Tibial nerve (tissue), 4 donors: Measurements from ENCODE around the gene CABLES2.

Source experiments
- EP300 ChIP-seq, 2 donors: sonication (generic); formaldehyde crosslinking; IDR thresholded peaks; one replicate each; pipeline ENCODE4 v1.6.1; 2017; ENCODE audit warnings: antibody characterized with exemption in 2 of 2, mild to moderate bottlenecking in 1 of 2
- TF ChIP-seq, protein P1 (sequence below), 5 experiments: fragments of 200-600 bp in 3 of 5; fragments of 450-650 bp in 2 of 5; sonication (generic) in 3 of 5; IDR thresholded peaks; one replicate each; pipeline ENCODE4 v1.5.1; 2016 to 2019; ENCODE audit warnings: antibody characterized with exemption in 5 of 5, mild to moderate bottlenecking in 3 of 5, moderate library complexity in 2 of 5

DNA sequence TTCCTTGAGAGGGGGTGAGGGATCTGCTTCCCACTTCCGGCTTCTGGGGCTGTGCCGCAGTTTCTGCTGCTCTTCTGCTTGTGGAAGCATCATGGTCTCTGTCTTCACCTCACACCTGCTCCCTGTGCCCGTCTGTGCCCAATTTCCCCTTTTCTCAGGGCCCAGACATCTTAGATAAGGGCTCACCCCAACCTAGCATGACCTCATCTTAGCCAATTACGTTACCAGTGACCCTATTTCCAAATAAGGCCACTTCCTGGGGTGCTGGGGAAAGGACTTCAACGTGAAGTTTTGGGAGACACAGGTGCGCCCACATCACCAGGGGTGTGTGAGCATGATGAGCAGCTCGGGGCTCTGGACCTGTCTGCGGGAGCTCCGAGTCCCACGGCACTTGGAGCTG is 41.0 kb upstream of the CABLES2 start:
- TF ChIP-seq, protein P1, sequence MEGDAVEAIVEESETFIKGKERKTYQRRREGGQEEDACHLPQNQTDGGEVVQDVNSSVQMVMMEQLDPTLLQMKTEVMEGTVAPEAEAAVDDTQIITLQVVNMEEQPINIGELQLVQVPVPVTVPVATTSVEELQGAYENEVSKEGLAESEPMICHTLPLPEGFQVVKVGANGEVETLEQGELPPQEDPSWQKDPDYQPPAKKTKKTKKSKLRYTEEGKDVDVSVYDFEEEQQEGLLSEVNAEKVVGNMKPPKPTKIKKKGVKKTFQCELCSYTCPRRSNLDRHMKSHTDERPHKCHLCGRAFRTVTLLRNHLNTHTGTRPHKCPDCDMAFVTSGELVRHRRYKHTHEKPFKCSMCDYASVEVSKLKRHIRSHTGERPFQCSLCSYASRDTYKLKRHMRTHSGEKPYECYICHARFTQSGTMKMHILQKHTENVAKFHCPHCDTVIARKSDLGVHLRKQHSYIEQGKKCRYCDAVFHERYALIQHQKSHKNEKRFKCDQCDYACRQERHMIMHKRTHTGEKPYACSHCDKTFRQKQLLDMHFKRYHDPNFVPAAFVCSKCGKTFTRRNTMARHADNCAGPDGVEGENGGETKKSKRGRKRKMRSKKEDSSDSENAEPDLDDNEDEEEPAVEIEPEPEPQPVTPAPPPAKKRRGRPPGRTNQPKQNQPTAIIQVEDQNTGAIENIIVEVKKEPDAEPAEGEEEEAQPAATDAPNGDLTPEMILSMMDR (IDR thresholded peaks at IDR 0.05): no peak
- no peak for TF ChIP-seq EP300 (IDR thresholded peaks at IDR 0.05)
